Pancreas (tissue), 10 donors: ENCODE results near the gene NUP214. TPM values are rescaled to one million over a fixed set of nuclear protein-coding genes. Genes with fewer than 3 reads are reported as not detected.
"Not testable (repeated sequence)": the region's sequence is repeated elsewhere in the genome, so short reads cannot be mapped to it uniquely, and the experiment has no call there.

Experiments
- ATAC-seq, 4 donors: fragments of 200-7000 bp; cut with Tn5 transposase; one replicate each; pipeline versions ENCODE4 v1.8.0 to v1.9.1; 2020; ENCODE audit warnings: mild to moderate bottlenecking in 4 of 4, moderate library complexity in 4 of 4
- DNase-seq, 6 donors: peaks; one replicate each; pipeline ENCODE4 v3.0.0-alpha.2; 2020
- FAIRE-seq: peaks from 2 replicates; lab custom pipeline; 2012; peaks lifted over from hg19 to GRCh38; lab: Jason Lieb, UNC
- H3K27ac ChIP-seq, 4 donors: fragments of 200-600 bp; sonication (generic); 1 replicate in 3 of 4; 2 replicates in 1 of 4; pipeline versions ENCODE4 v1.5.0 to v1.8.0; 2020
- H3K27me3 ChIP-seq, 4 donors: fragments of 200-600 bp; one replicate each; pipeline ENCODE4 v1.8.0; 2021
- H3K36me3 ChIP-seq, 3 donors: fragments of 200-600 bp; sonication (generic) in 1 of 3; one replicate each; pipeline versions ENCODE4 v1.5.0 to v1.8.0; 2020 to 2021
- H3K4me1 ChIP-seq, 3 donors: fragments of 200-600 bp; one replicate each; pipeline ENCODE4 v1.8.0; 2021
- H3K4me3 ChIP-seq, 4 donors: fragments of 200-600 bp; sonication (generic) in 2 of 4; one replicate each; pipeline versions ENCODE4 v1.5.0 to v1.8.0; 2020 to 2021
- H3K9me3 ChIP-seq, 4 donors: fragments of 200-600 bp; one replicate each; pipeline ENCODE4 v1.8.0; 2021
- CTCF ChIP-seq, 4 donors: fragments of 200-600 bp; sonication (generic) in 3 of 4; IDR thresholded peaks; one replicate each; pipeline versions ENCODE4 v1.5.0 to v1.8.0; 2021; ENCODE audit warnings: antibody characterized with exemption in 4 of 4
- WGBS, 2 donors: extraction: QIAGEN DNeasy Blood & Tissue Kit; methylation state at CpG; one replicate each; pipeline ENCODE4 v1.1.7; 2013; 5-methylcytosine and 5-hydroxymethylcytosine counted together
- intact Hi-C, 3 donors: fragments of 100-400 bp; cut with DNase I; formaldehyde crosslinking; loops; one replicate each; pipeline versions ENCODE4 v1.11.1 to v1.14.2; 2022
- polyA plus RNA-seq, 2 donors: library from polyadenylated mRNA; stranded (reverse); fragments of 200-250 nt; gene quantifications; one replicate each; pipeline ENCODE4 v1.2.3, GENCODE V29; 2013
- total RNA-seq, 6 donors: library from RNA; stranded (reverse); fragmentation: NEBNext Ultra II Directional in 4 of 6; extraction: Animal tissue kit (Norgen Biotek cat#: 25700) in 4 of 6; gene quantifications; one replicate each; pipeline versions ENCODE4 v1.2.1 to v1.2.4, GENCODE V29; 2021 to 2023
- donor health status: healthy with polysubstance abuse.
- donor health status: DM: no; HTN: no; CAD: no; lungs with moderate emphysema.
- donor health status: DM: no; HTN: no; CAD: no.
- donor health status: control.
- donor health status: control.
- donor health status: Bipolar disorder and iron deficiency.
- donor health status: DM: yes; HTN: yes; CAD: no.
- donor health status: DM: no; HTN: no; CAD: no.
- donor health status: DM: no; HTN: no; CAD: no.
- donor health status: DM: yes; HTN: yes; CAD: no.

NUP214 gene
- total and polyA plus RNA-seq, 8 donors, result 24.3 to 38.3 (median 27.8) TPM

- 72 to 76% methylated on average over 5 of the region's 5 CpGs for WGBS, 2 donors
- ATAC-seq (no peak), DNase-seq (no peak), FAIRE-seq (no peak)
- no peak for TF ChIP-seq CTCF (IDR thresholded peaks at IDR 0.05)
- intact Hi-C loops, result no loop called here
- no peaks in the 10 kb centered on the region for H3K27me3 ChIP-seq
- H3K4me3 ChIP-seq, result no peak overlapping the region
- peaks cover 0 to 92% (median 44%) of the 10 kb centered on the region in 3 donors for H3K36me3 ChIP-seq
- no peaks in the 10 kb centered on the region for H3K9me3 ChIP-seq
- no peak overlapping the region for H3K27ac ChIP-seq
- no peaks in the 10 kb centered on the region for H3K4me1 ChIP-seq
These were observed 24.3 kb downstream of the NUP214 start for GRCh38 chr9:131149688-131150053.

- WGBS, 2 donors, result 86 to 90% methylated on average over 4 of the region's 4 CpGs
- intact Hi-C loops, result no loop called here
- DNase-seq (no peak), FAIRE-seq (no peak), ATAC-seq (no peak)
- no peaks in the 10 kb centered on the region for H3K9me3 ChIP-seq
- no peaks in the 10 kb centered on the region for H3K4me1 ChIP-seq
- no peak overlapping the region for H3K4me3 ChIP-seq
- peaks cover 0 to 64% (median 27%) of the 10 kb centered on the region in 3 donors for H3K36me3 ChIP-seq
- no peak overlapping the region for H3K27ac ChIP-seq
- H3K27me3 ChIP-seq, result no peaks in the 10 kb centered on the region
- TF ChIP-seq CTCF (IDR thresholded peaks at IDR 0.05), result no peak
These were observed 28.2 kb downstream of the NUP214 start for GRCh38 chr9:131153595-131153994.

- 94 to 97% methylated on average over 1 of the region's 1 CpG for WGBS, 2 donors
These were observed 33.3 kb downstream of the NUP214 start for GRCh38 chr9:131158673-131159072.

GRCh38 chr9:131160416-131161112 is 35.2 kb downstream of the NUP214 start:
- intact Hi-C loops, result no loop called here
- Histone ChIP-seq H3K4me3 (no peak overlapping the region), H3K27ac (no peak overlapping the region), H3K36me3 (peaks cover 0 to 61% (median 12%) of the 10 kb centered on the region in 3 donors), H3K4me1 (peaks cover 0 to 5% (median 0%) of the 10 kb centered on the region in 3 donors), H3K27me3 (no peaks in the 10 kb centered on the region), H3K9me3 (no peaks in the 10 kb centered on the region)
- DNase-seq (no peak), ATAC-seq (peak in 2 of 4 donors; percentile 47 to 77), FAIRE-seq (no peak)
- no peak for TF ChIP-seq CTCF (IDR thresholded peaks at IDR 0.05)
- 97 to 100% methylated on average over 1 of the region's 1 CpG for WGBS, 2 donors

More at GRCh38 chr9:131158673-131159072, 33.3 kb downstream of the NUP214 start:
- ATAC-seq, H3K27me3 ChIP-seq, H3K4me3 ChIP-seq, H3K9me3 ChIP-seq, intact Hi-C loops, H3K27ac ChIP-seq, DNase-seq, H3K4me1 ChIP-seq, FAIRE-seq: not testable (repeated sequence)
- H3K36me3 ChIP-seq, result peaks cover 0 to 56% (median 7%) of the 10 kb centered on the region in 3 donors

GRCh38 chr9:131161585-131161984 is 36.2 kb downstream of the NUP214 start:
- no peak overlapping the region for H3K4me3 ChIP-seq
- FAIRE-seq, result no peak
- WGBS, 2 donors, result 87 to 92% methylated on average over 6 of the region's 6 CpGs
- peaks cover 0 to 61% (median 12%) of the 10 kb centered on the region in 3 donors for H3K36me3 ChIP-seq
- H3K4me1 ChIP-seq, result peaks cover 0 to 5% (median 0%) of the 10 kb centered on the region in 3 donors
- no peak overlapping the region for H3K27ac ChIP-seq
- no peaks in the 10 kb centered on the region for H3K27me3 ChIP-seq
- TF ChIP-seq CTCF (IDR thresholded peaks at IDR 0.05), result no peak
- intact Hi-C loops, result no loop called here
- no peaks in the 10 kb centered on the region for H3K9me3 ChIP-seq
- no peak for DNase-seq
- no peak for ATAC-seq
